ENCODE data around the gene MACROD2.
"Not testable (repeated sequence)": the region's sequence is repeated elsewhere in the genome, so short reads cannot be mapped to it uniquely, and the experiment has no call there.

MACROD2 gene

GRCh38 chr20:15075586-15075985, 1080.3 kb downstream of the MACROD2 start:
- DNase-seq: no peak

- DNase-seq: no peak
Measured at GRCh38 chr20:15076785-15077184, 1081.5 kb downstream of the MACROD2 start.

- no peak for DNase-seq
Measured at GRCh38 chr20:15077733-15078250, 1082.5 kb downstream of the MACROD2 start.

- no peak for DNase-seq
Measured at GRCh38 chr20:15079594-15080340, 1084.5 kb downstream of the MACROD2 start.

GRCh38 chr20:15081261-15081660, 1085.9 kb downstream of the MACROD2 start:
- no peak for DNase-seq

GRCh38 chr20:15091421-15092037, 1096.2 kb downstream of the MACROD2 start:
- DNase-seq: no peak

GRCh38 chr20:15098351-15098750, 1103.0 kb downstream of the MACROD2 start:
- DNase-seq: no peak

- no peak for DNase-seq
Measured at GRCh38 chr20:15099130-15099529, 1103.8 kb downstream of the MACROD2 start.

GRCh38 chr20:15100506-15101160, 1105.3 kb downstream of the MACROD2 start:
- DNase-seq: no peak

- DNase-seq: no peak
Measured at GRCh38 chr20:15107931-15108330, 1112.6 kb downstream of the MACROD2 start.

- no peak for DNase-seq
Measured at GRCh38 chr20:15109494-15109893, 1114.2 kb downstream of the MACROD2 start.

- no peak for DNase-seq
Measured at GRCh38 chr20:15111654-15112053, 1116.3 kb downstream of the MACROD2 start.

- no peak for DNase-seq
Measured at GRCh38 chr20:15113144-15113773, 1117.9 kb downstream of the MACROD2 start.

- no peak for DNase-seq
Measured at GRCh38 chr20:15119852-15120487, 1124.7 kb downstream of the MACROD2 start.

- DNase-seq: no peak
Measured at GRCh38 chr20:15122613-15123012, 1127.3 kb downstream of the MACROD2 start.

GRCh38 chr20:15131176-15131575, 1135.9 kb downstream of the MACROD2 start:
- no peak for DNase-seq

GRCh38 chr20:15138548-15139126, 1143.3 kb downstream of the MACROD2 start:
- DNase-seq: no peak

- DNase-seq: no peak
Measured at GRCh38 chr20:15139522-15139921, 1144.2 kb downstream of the MACROD2 start.

- no peak for DNase-seq
Measured at GRCh38 chr20:15140286-15140685, 1145.0 kb downstream of the MACROD2 start.

GRCh38 chr20:15140940-15141339, 1145.6 kb downstream of the MACROD2 start:
- DNase-seq: not testable (repeated sequence)

GRCh38 chr20:15141861-15142260, 1146.5 kb downstream of the MACROD2 start:
- no peak for DNase-seq

GRCh38 chr20:15143478-15143877, 1148.2 kb downstream of the MACROD2 start:
- no peak for DNase-seq

Data from stimulated activated CD8-positive, alpha-beta memory T cell treated with anti-CD3 and anti-CD28 coated beads, Interleukin-4, amount 100 ng/mL, for 48 hours (primary cell).